Parathyroid adenoma (tissue), 2 donors: Measurements from ENCODE around the gene ZAP70.

Source experiments
- H2AFZ ChIP-seq: fragments of 300-600 bp; sonication (generic); one replicate; pipeline ENCODE4 v1.7.0; 2017; ENCODE audit warnings: antibody characterized with exemption, mild to moderate bottlenecking
- H3K27ac ChIP-seq: fragments of 300-600 bp; sonication (generic); one replicate; pipeline ENCODE4 v1.7.0; 2017
- H3K27me3 ChIP-seq: fragments of 300-600 bp; sonication (generic); one replicate; pipeline ENCODE4 v1.7.0; 2017; ENCODE audit warnings: low read length; ENCODE audit not compliant: control insufficient read depth, insufficient read depth
- H3K36me3 ChIP-seq: fragments of 300-600 bp; sonication (generic); one replicate; pipeline ENCODE4 v1.7.0; 2017; ENCODE audit warnings: low read length; ENCODE audit not compliant: control insufficient read depth, insufficient read depth
- H3K4me1 ChIP-seq: fragments of 300-600 bp; sonication (generic); one replicate; pipeline ENCODE4 v1.7.0; 2017; ENCODE audit warnings: control low read depth
- H3K4me2 ChIP-seq: fragments of 300-600 bp; sonication (generic); one replicate; pipeline ENCODE4 v1.7.0; 2017; ENCODE audit warnings: low read length
- H3K4me3 ChIP-seq: fragments of 300-600 bp; sonication (generic); one replicate; pipeline ENCODE4 v1.7.0; 2017; ENCODE audit warnings: low read depth, low read length
- H3K79me2 ChIP-seq: fragments of 300-600 bp; sonication (generic); one replicate; pipeline ENCODE4 v1.7.0; 2017; ENCODE audit warnings: control low read depth
- H3K9ac ChIP-seq: fragments of 300-600 bp; sonication (generic); one replicate; pipeline ENCODE4 v1.7.0; 2017; ENCODE audit warnings: mild to moderate bottlenecking
- H3K9me3 ChIP-seq: fragments of 300-600 bp; sonication (generic); one replicate; pipeline ENCODE4 v1.7.0; 2017; ENCODE audit warnings: low read length; ENCODE audit not compliant: control insufficient read depth
- CTCF ChIP-seq: fragments of 300-600 bp; sonication (generic); IDR thresholded peaks from one replicate; pipeline ENCODE4 v1.7.0; 2017; ENCODE audit warnings: antibody characterized with exemption, mild to moderate bottlenecking
- donor health status: primary hyperparathyroidism.

ZAP70 gene

DNA sequence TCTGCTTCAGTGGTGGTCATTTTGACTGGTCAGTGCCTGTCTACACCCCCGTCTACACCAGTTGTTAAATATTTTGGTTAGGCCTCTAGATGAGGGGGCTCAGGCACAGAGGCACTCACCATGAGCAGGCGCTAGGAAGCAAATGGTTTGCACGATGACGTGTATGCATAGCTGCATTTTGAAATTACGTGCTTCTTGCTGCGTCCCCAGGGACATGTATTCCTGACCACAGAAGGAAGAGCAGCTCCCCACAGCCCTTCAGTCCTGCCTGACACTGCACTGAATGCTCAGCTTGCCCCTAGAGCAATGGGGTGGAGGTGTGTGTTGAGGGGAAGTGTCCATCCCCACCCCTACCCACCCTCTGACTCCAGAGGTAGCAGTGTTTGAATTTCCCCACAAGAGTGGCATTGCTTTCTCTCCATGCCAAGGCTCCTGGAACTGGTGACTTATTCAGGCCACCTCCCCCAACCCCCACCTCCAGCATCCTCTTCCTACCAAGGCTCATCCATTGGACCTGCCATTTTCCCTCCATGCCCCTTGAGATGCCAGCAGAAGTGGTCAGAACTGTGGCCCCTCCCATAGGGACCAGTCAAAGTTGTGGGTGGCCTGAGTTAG is 11.4 kb upstream of the ZAP70 start:
- Histone ChIP-seq H3K4me1 (no peaks in the 10 kb centered on the region), H3K79me2 (no peaks in the 10 kb centered on the region), H3K4me2 (no peak overlapping the region), H3K4me3 (no peak overlapping the region), H3K9me3 (no peaks in the 10 kb centered on the region), H3K27ac (no peak overlapping the region), H3K27me3 (no peaks in the 10 kb centered on the region), H3K36me3 (no peaks in the 10 kb centered on the region), H3K9ac (no peak overlapping the region), H2AFZ (no peak overlapping the region)
- TF ChIP-seq CTCF: no peak

- TF ChIP-seq CTCF: no peak
- Histone ChIP-seq H3K36me3 (no peaks in the 10 kb centered on the region), H3K4me2 (no peak overlapping the region), H3K27ac (no peak overlapping the region), H3K79me2 (no peaks in the 10 kb centered on the region), H3K27me3 (no peaks in the 10 kb centered on the region), H3K4me3 (no peak overlapping the region), H3K9ac (no peak overlapping the region), H3K4me1 (no peaks in the 10 kb centered on the region), H2AFZ (no peak overlapping the region), H3K9me3 (no peaks in the 10 kb centered on the region)
These were observed 10.5 kb upstream of the ZAP70 start for GRCh38 chr2:97702731-97703470.

DNA sequence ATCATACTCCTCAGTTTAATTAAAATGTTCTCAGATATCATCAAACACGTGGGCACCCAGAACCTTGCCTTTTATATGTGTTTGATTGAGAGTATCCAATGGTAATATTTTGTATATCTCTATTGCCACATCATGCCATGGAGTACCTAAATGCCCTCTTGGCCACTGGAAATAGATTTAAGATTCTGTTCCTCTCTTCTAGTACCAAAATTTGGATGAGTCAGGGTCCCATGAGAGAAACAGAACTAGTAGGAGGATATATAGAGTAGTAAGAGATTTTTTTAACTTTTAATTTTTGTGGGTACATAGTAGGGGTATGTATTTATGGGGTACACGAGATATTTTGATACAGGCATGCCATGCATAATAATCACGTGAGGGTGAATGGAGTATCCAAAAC is 9.6 kb upstream of the ZAP70 start:
- no peaks in the 10 kb centered on the region for H3K9me3 ChIP-seq
- H3K36me3 ChIP-seq: no peaks in the 10 kb centered on the region
- H3K4me1 ChIP-seq: no peaks in the 10 kb centered on the region
- no peak overlapping the region for H3K9ac ChIP-seq
- TF ChIP-seq CTCF: no peak
- no peak overlapping the region for H2AFZ ChIP-seq
- no peak overlapping the region for H3K27ac ChIP-seq
- H3K27me3 ChIP-seq: no peaks in the 10 kb centered on the region
- H3K4me3 ChIP-seq: no peak overlapping the region
- H3K4me2 ChIP-seq: no peak overlapping the region
- H3K79me2 ChIP-seq: no peaks in the 10 kb centered on the region

- no peaks in the 10 kb centered on the region for H3K79me2 ChIP-seq
- H3K9me3 ChIP-seq: no peaks in the 10 kb centered on the region
- no peaks in the 10 kb centered on the region for H3K27me3 ChIP-seq
- no peak overlapping the region for H3K4me3 ChIP-seq
- no peaks in the 10 kb centered on the region for H3K4me1 ChIP-seq
- no peak overlapping the region for H2AFZ ChIP-seq
- TF ChIP-seq CTCF: no peak
- H3K27ac ChIP-seq: no peak overlapping the region
- no peak overlapping the region for H3K4me2 ChIP-seq
- no peak overlapping the region for H3K9ac ChIP-seq
- no peaks in the 10 kb centered on the region for H3K36me3 ChIP-seq
These were observed 8.4 kb upstream of the ZAP70 start for GRCh38 chr2:97704989-97705388.

DNA sequence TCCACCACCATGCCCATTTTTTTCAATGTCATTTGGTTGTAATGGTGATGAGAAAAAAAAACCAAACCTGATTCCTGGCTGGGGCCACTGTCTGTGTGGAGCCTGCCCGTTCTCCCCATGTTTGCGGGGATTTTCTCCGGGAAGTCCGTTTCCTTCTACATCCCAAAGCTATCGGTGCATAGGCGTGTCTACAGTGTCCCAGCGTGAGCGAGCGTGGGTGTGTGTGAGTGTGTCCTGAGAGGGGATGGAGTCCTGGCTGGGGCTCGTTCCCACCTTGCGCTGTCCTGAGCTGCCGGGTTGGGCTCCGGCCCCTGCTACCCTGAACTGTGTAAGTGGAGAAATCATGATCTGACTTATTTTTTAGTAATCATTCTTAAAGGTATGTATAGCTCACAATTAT is 7.3 kb upstream of the ZAP70 start:
- H3K4me3 ChIP-seq: no peak overlapping the region

More for the DNA sequence above, 7.3 kb upstream of the ZAP70 start:
- H3K9me3 ChIP-seq: no peaks in the 10 kb centered on the region
- no peak overlapping the region for H3K9ac ChIP-seq
- peaks cover 7% of the 10 kb centered on the region for H3K4me1 ChIP-seq
- H3K36me3 ChIP-seq: no peaks in the 10 kb centered on the region
- H3K4me2 ChIP-seq: no peak overlapping the region
- no peak overlapping the region for H3K27ac ChIP-seq
- no peak for TF ChIP-seq CTCF
- no peaks in the 10 kb centered on the region for H3K27me3 ChIP-seq
- H2AFZ ChIP-seq: no peak overlapping the region
- H3K79me2 ChIP-seq: no peaks in the 10 kb centered on the region
